GM10847 (cell line): ENCODE measurements around the gene EMC9.

ENCODE experiments used
- POLR2A ChIP-seq: IDR thresholded peaks from 2 replicates; pipeline ENCODE4 v1.6.1; 2011; ENCODE audit not compliant: insufficient read length; ENCODE audit errors: extremely low read depth

The EMC9 gene

GRCh38 chr14:24160850-24161804, 19.7 kb upstream of the EMC9 start, which contains the start of gene IRF9:
IRF9 (plus strand) TSS chr14:24161265; CDS start chr14:24162145, 880 bp downstream.
- peak; percentile 81 for TF ChIP-seq POLR2A

- no peak for TF ChIP-seq POLR2A
Observed at GRCh38 chr14:24160499-24160849, 19.1 kb upstream of the EMC9 start.

GRCh38 chr14:24159777-24160498, 18.5 kb upstream of the EMC9 start:
- TF ChIP-seq POLR2A = no peak

- no peak for TF ChIP-seq POLR2A
Observed at GRCh38 chr14:24157331-24157730, 15.9 kb upstream of the EMC9 start.

GRCh38 chr14:24156840-24157239, 15.4 kb upstream of the EMC9 start:
- no peak for TF ChIP-seq POLR2A

GRCh38 chr14:24155100-24155499, 13.7 kb upstream of the EMC9 start:
- TF ChIP-seq POLR2A = no peak

- TF ChIP-seq POLR2A = no peak
Observed at GRCh38 chr14:24151404-24152080, 10.2 kb upstream of the EMC9 start.

GRCh38 chr14:24150993-24151392, 9.6 kb upstream of the EMC9 start:
- no peak for TF ChIP-seq POLR2A

GRCh38 chr14:24150567-24150966, 9.2 kb upstream of the EMC9 start:
- no peak for TF ChIP-seq POLR2A

GRCh38 chr14:24150061-24150460, 8.7 kb upstream of the EMC9 start:
- no peak for TF ChIP-seq POLR2A

GRCh38 chr14:24149302-24149969, 8.0 kb upstream of the EMC9 start:
- no peak for TF ChIP-seq POLR2A

- no peak for TF ChIP-seq POLR2A
Observed at GRCh38 chr14:24147761-24148428, 6.5 kb upstream of the EMC9 start.

- TF ChIP-seq POLR2A = peak; percentile 47
Observed at GRCh38 chr14:24146978-24147760, 5.8 kb upstream of the EMC9 start, which contains the start of gene RNF31. RNF31 (plus strand) TSS chr14:24147498; CDS start chr14:24147699, 201 bp downstream.
